GM12878 (cell line): ENCODE data around the gene ZNF284. TPM values are rescaled to one million over a fixed set of nuclear protein-coding genes. Genes with fewer than 3 reads are reported as not detected.

Source experiments
- polyA plus RNA-seq, 11 experiments: library from polyadenylated mRNA; depleted of rRNA in 4 of 11; unstranded in 6 of 11; stranded (reverse) in 5 of 11; fragments of >200 nt; fragmentation: Nextera tagmentation in 4 of 11; fragmentation: Illumina TruSeq in 1 of 11; extraction: Ambion mirVana in 4 of 11; extraction: Trizol in 1 of 11; gene quantifications; 1 replicate in 1 of 11; 2 replicates in 10 of 11; pipeline versions ENCODE4 v1.2.1 to v1.2.3, GENCODE V29; 2011 to 2016; ENCODE audit warnings: inconsistent platforms in 2 of 11, missing spikeins in 2 of 11, low read depth in 1 of 11
- small RNA-seq: library from RNA; depleted of rRNA; stranded (forward); fragments of <200 nt; gene quantifications from one replicate; pipeline ENCODE3, GENCODE V24; 2014
- total RNA-seq, 4 experiments: library from RNA; depleted of rRNA in 3 of 4; stranded (reverse); fragments of >200 nt in 3 of 4; fragmentation: Illumina TruSeq in 1 of 4; extraction: Trizol in 1 of 4; gene quantifications; 2 replicates each; pipeline versions ENCODE4 v1.2.1 to v1.2.3, GENCODE V29; 2013 to 2021

ZNF284 gene
- total and polyA plus RNA-seq, 10 of the 15 experiments (the other 5 are each of a cell fraction or from before 2014, with no cell fraction given): 0.35 to 1.7 (median 0.60) TPM

Small RNA genes within 50 kb of the gene (small RNA-seq; reads per million reads assigned to genes)
- not detected for gene RNU6-902P

Other genes starting within 250 kb of the ZNF284 start
Only the 7 nearest of the 15 such genes appear.
- gene ZNF155, start 88.0 kb upstream of the ZNF284 start, total RNA-seq (2014; rRNA removed): 5.7 and 7.5 TPM in 2 replicates
- 8.3 and 9.4 TPM in 2 replicates for gene ZNF155, start 88.0 kb upstream of the ZNF284 start, total RNA-seq (2014; rRNA removed; fragmentation: Illumina TruSeq; extraction: Trizol)
- 5.8 and 6.2 TPM in 2 replicates for gene ZNF155, start 88.0 kb upstream of the ZNF284 start, total RNA-seq (2021)
- gene ZNF155, start 88.0 kb upstream of the ZNF284 start, polyA plus RNA-seq (2011; rRNA removed): 12.2 and 15.6 TPM in 2 replicates
- gene ZNF155, start 88.0 kb upstream of the ZNF284 start, polyA plus RNA-seq (2014; fragmentation: Illumina TruSeq; extraction: Trizol): 7.3 and 9.7 TPM in 2 replicates
- 1 to 10 TPM; 2.4 to 3.4 TPM for gene ZNF155, start 88.0 kb upstream of the ZNF284 start, polyA plus RNA-seq (2014; fragmentation: Nextera tagmentation; extraction: Ambion mirVana)
- gene ZNF155, start 88.0 kb upstream of the ZNF284 start, polyA plus RNA-seq (2014; rRNA removed): 5.0 and 5.6 TPM in 2 replicates
- 1 to 10 TPM; 2.8 to 3.9 TPM for gene ZNF155, start 88.0 kb upstream of the ZNF284 start, polyA plus RNA-seq (2016; fragmentation: Nextera tagmentation; extraction: Ambion mirVana)
- 2.7 and 4.0 TPM in 2 replicates for gene ZNF230, start 69.2 kb upstream of the ZNF284 start, total RNA-seq (2014; rRNA removed)
- gene ZNF230, start 69.2 kb upstream of the ZNF284 start, total RNA-seq (2014; rRNA removed; fragmentation: Illumina TruSeq; extraction: Trizol): 3.9 and 4.0 TPM in 2 replicates
- gene ZNF230, start 69.2 kb upstream of the ZNF284 start, total RNA-seq (2021): 2.3 and 4.1 TPM in 2 replicates
- gene ZNF230, start 69.2 kb upstream of the ZNF284 start, polyA plus RNA-seq (2011; rRNA removed): 9.1 and 11.7 TPM in 2 replicates
- 3.4 and 3.6 TPM in 2 replicates for gene ZNF230, start 69.2 kb upstream of the ZNF284 start, polyA plus RNA-seq (2014; fragmentation: Illumina TruSeq; extraction: Trizol)
- gene ZNF230, start 69.2 kb upstream of the ZNF284 start, polyA plus RNA-seq (2014; fragmentation: Nextera tagmentation; extraction: Ambion mirVana): 1 to 10 TPM; 1.8 to 2.5 TPM
- 2.6 and 4.0 TPM in 2 replicates for gene ZNF230, start 69.2 kb upstream of the ZNF284 start, polyA plus RNA-seq (2014; rRNA removed)
- 1 to 10 TPM; 3.3 to 3.9 TPM for gene ZNF230, start 69.2 kb upstream of the ZNF284 start, polyA plus RNA-seq (2016; fragmentation: Nextera tagmentation; extraction: Ambion mirVana)
- 4.0 and 4.1 TPM in 2 replicates for gene ZNF222, start 46.8 kb upstream of the ZNF284 start, total RNA-seq (2014; rRNA removed)
- 4.6 and 5.6 TPM in 2 replicates for gene ZNF222, start 46.8 kb upstream of the ZNF284 start, total RNA-seq (2014; rRNA removed; fragmentation: Illumina TruSeq; extraction: Trizol)
- gene ZNF222, start 46.8 kb upstream of the ZNF284 start, total RNA-seq (2021): 2.9 and 3.9 TPM in 2 replicates
- gene ZNF222, start 46.8 kb upstream of the ZNF284 start, polyA plus RNA-seq (2011; rRNA removed): 5.9 and 8.7 TPM in 2 replicates
- 4.4 and 7.4 TPM in 2 replicates for gene ZNF222, start 46.8 kb upstream of the ZNF284 start, polyA plus RNA-seq (2014; fragmentation: Illumina TruSeq; extraction: Trizol)
- 1 to 10 TPM; 3.3 to 4.7 TPM for gene ZNF222, start 46.8 kb upstream of the ZNF284 start, polyA plus RNA-seq (2014; fragmentation: Nextera tagmentation; extraction: Ambion mirVana)
- 3.2 and 4.6 TPM in 2 replicates for gene ZNF222, start 46.8 kb upstream of the ZNF284 start, polyA plus RNA-seq (2014; rRNA removed)
- gene ZNF222, start 46.8 kb upstream of the ZNF284 start, polyA plus RNA-seq (2016; fragmentation: Nextera tagmentation; extraction: Ambion mirVana): 1 to 10 TPM; 2.3 to 2.4 TPM
- 0.11 TPM in 1 of 2 replicates, not detected in the other for gene ZNF223, start 20.1 kb upstream of the ZNF284 start, total RNA-seq (2014; rRNA removed)
- 0.18 TPM in 1 of 2 replicates, not detected in the other for gene ZNF223, start 20.1 kb upstream of the ZNF284 start, total RNA-seq (2014; rRNA removed; fragmentation: Illumina TruSeq; extraction: Trizol)
- gene ZNF223, start 20.1 kb upstream of the ZNF284 start, total RNA-seq (2021): not detected in 2 replicates
- 3.7 and 5.0 TPM in 2 replicates for gene ZNF223, start 20.1 kb upstream of the ZNF284 start, polyA plus RNA-seq (2011; rRNA removed)
- 0.09 TPM in 1 of 2 replicates, not detected in the other for gene ZNF223, start 20.1 kb upstream of the ZNF284 start, polyA plus RNA-seq (2014; fragmentation: Illumina TruSeq; extraction: Trizol)
- gene ZNF223, start 20.1 kb upstream of the ZNF284 start, polyA plus RNA-seq (2014; fragmentation: Nextera tagmentation; extraction: Ambion mirVana): under 1 TPM in 1 of 2 experiments, not detected in 1; 0.16 TPM
- 0.05 and 0.14 TPM in 2 replicates for gene ZNF223, start 20.1 kb upstream of the ZNF284 start, polyA plus RNA-seq (2014; rRNA removed)
- under 1 TPM in 1 of 2 experiments, not detected in 1; 0.20 TPM for gene ZNF223, start 20.1 kb upstream of the ZNF284 start, polyA plus RNA-seq (2016; fragmentation: Nextera tagmentation; extraction: Ambion mirVana)
- gene ZNF224, start 22.2 kb downstream of the ZNF284 start, total RNA-seq (2014; rRNA removed): 17.2 and 21.7 TPM in 2 replicates
- gene ZNF224, start 22.2 kb downstream of the ZNF284 start, total RNA-seq (2014; rRNA removed; fragmentation: Illumina TruSeq; extraction: Trizol): 20.1 and 20.7 TPM in 2 replicates
- gene ZNF224, start 22.2 kb downstream of the ZNF284 start, total RNA-seq (2021): 14.2 and 15.3 TPM in 2 replicates
- 39.4 and 53.6 TPM in 2 replicates for gene ZNF224, start 22.2 kb downstream of the ZNF284 start, polyA plus RNA-seq (2011; rRNA removed)
- gene ZNF224, start 22.2 kb downstream of the ZNF284 start, polyA plus RNA-seq (2014; fragmentation: Illumina TruSeq; extraction: Trizol): 18.0 and 25.7 TPM in 2 replicates
- gene ZNF224, start 22.2 kb downstream of the ZNF284 start, polyA plus RNA-seq (2014; fragmentation: Nextera tagmentation; extraction: Ambion mirVana): 1 to 10 TPM; 6.8 to 7.8 TPM
- 17.0 and 20.1 TPM in 2 replicates for gene ZNF224, start 22.2 kb downstream of the ZNF284 start, polyA plus RNA-seq (2014; rRNA removed)
- gene ZNF224, start 22.2 kb downstream of the ZNF284 start, polyA plus RNA-seq (2016; fragmentation: Nextera tagmentation; extraction: Ambion mirVana): 10 to 100 TPM; 12.4 to 17.2 TPM
- 2.0 and 2.9 TPM in 2 replicates for gene ZNF225, start 41.2 kb downstream of the ZNF284 start, total RNA-seq (2014; rRNA removed)
- 4.4 and 5.0 TPM in 2 replicates for gene ZNF225, start 41.2 kb downstream of the ZNF284 start, total RNA-seq (2014; rRNA removed; fragmentation: Illumina TruSeq; extraction: Trizol)
- 3.8 and 4.3 TPM in 2 replicates for gene ZNF225, start 41.2 kb downstream of the ZNF284 start, total RNA-seq (2021)
- 3.8 and 6.4 TPM in 2 replicates for gene ZNF225, start 41.2 kb downstream of the ZNF284 start, polyA plus RNA-seq (2011; rRNA removed)
- 2.8 and 3.4 TPM in 2 replicates for gene ZNF225, start 41.2 kb downstream of the ZNF284 start, polyA plus RNA-seq (2014; fragmentation: Illumina TruSeq; extraction: Trizol)
- 1 to 10 TPM; 1.3 to 1.4 TPM for gene ZNF225, start 41.2 kb downstream of the ZNF284 start, polyA plus RNA-seq (2014; fragmentation: Nextera tagmentation; extraction: Ambion mirVana)
- gene ZNF225, start 41.2 kb downstream of the ZNF284 start, polyA plus RNA-seq (2014; rRNA removed): 2.4 and 2.8 TPM in 2 replicates
- 1 to 10 TPM; 1.9 to 3.4 TPM for gene ZNF225, start 41.2 kb downstream of the ZNF284 start, polyA plus RNA-seq (2016; fragmentation: Nextera tagmentation; extraction: Ambion mirVana)
- 6.3 and 6.8 TPM in 2 replicates for gene ZNF234, start 69.4 kb downstream of the ZNF284 start, total RNA-seq (2014; rRNA removed)
- 8.1 and 8.9 TPM in 2 replicates for gene ZNF234, start 69.4 kb downstream of the ZNF284 start, total RNA-seq (2014; rRNA removed; fragmentation: Illumina TruSeq; extraction: Trizol)
- gene ZNF234, start 69.4 kb downstream of the ZNF284 start, total RNA-seq (2021): 8.1 and 9.3 TPM in 2 replicates
- gene ZNF234, start 69.4 kb downstream of the ZNF284 start, polyA plus RNA-seq (2011; rRNA removed): 10.5 and 15.3 TPM in 2 replicates
- gene ZNF234, start 69.4 kb downstream of the ZNF284 start, polyA plus RNA-seq (2014; fragmentation: Illumina TruSeq; extraction: Trizol): 5.3 and 6.0 TPM in 2 replicates
- 1 to 10 TPM; 2.7 to 2.8 TPM for gene ZNF234, start 69.4 kb downstream of the ZNF284 start, polyA plus RNA-seq (2014; fragmentation: Nextera tagmentation; extraction: Ambion mirVana)
- 4.2 and 5.1 TPM in 2 replicates for gene ZNF234, start 69.4 kb downstream of the ZNF284 start, polyA plus RNA-seq (2014; rRNA removed)
- 1 to 10 TPM; 4.7 TPM for gene ZNF234, start 69.4 kb downstream of the ZNF284 start, polyA plus RNA-seq (2016; fragmentation: Nextera tagmentation; extraction: Ambion mirVana)